ENCODE measurements around the gene TARS1. TPM values are rescaled to one million over a fixed set of nuclear protein-coding genes. Genes with fewer than 3 reads are reported as not detected.

Gene TARS1
- total RNA-seq, 2 experiments from 2014 or later = 208 to 210 TPM

- CTCF ChIA-PET = interaction anchor here (0.8 to 1.7 kb wide), 2 partner anchors 494 to 530 kb away, joined by 3 to 4 read pairs; no protein-coding TSS in a partner anchor
- TF ChIP-seq CTCF (IDR thresholded peaks at IDR 0.05) = no peak
- no peak overlapping the region for H3K27ac Mint-ChIP-seq
These were observed 772 bp upstream of the TARS1 start for GRCh38 chr5:33439905-33440481.

GRCh38 chr5:33441241-33442177, 744 bp downstream of the TARS1 start:
- Mint-ChIP-seq H3K36me3 (ENCODE audit: low read depth) (peaks cover 28% of the 10 kb centered on the region), H3K4me3 (no peak overlapping the region), H3K4me1 (ENCODE audit: low read depth) (peaks cover 36% of the 10 kb centered on the region), H3K27ac (no peak overlapping the region), H3K27me3 (no peaks in the 10 kb centered on the region), H3K9me3 (no peaks in the 10 kb centered on the region)
- TF ChIP-seq CTCF (IDR thresholded peaks at IDR 0.05) = no peak
- CTCF ChIA-PET = interaction anchor here (0.8 to 1.2 kb wide), 2 partner anchors 8 to 492 kb away, joined by 3 read pairs; no protein-coding TSS in a partner anchor
- ATAC-seq (peak; percentile 31), DNase-seq (peak; percentile 47)
- POLR2A ChIA-PET = interaction anchor here (1.0 to 1.1 kb wide), 3 partner anchors 8 to 19 kb away, joined by 3 read pairs; no protein-coding TSS in a partner anchor
- intact Hi-C loops (cut with micrococcal nuclease) = no loop called here

More at GRCh38 chr5:33439905-33440481, 772 bp upstream of the TARS1 start:
- DNase-seq (no peak), ATAC-seq (no peak)
- intact Hi-C loops (cut with micrococcal nuclease) = no loop called here
- POLR2A ChIA-PET = no interaction called here
- H3K27me3 Mint-ChIP-seq = no peaks in the 10 kb centered on the region
- peaks cover 30% of the 10 kb centered on the region for H3K4me1 Mint-ChIP-seq (ENCODE audit: low read depth)
- H3K4me3 Mint-ChIP-seq = no peak overlapping the region
- H3K9me3 Mint-ChIP-seq = no peaks in the 10 kb centered on the region
- peaks cover 14% of the 10 kb centered on the region for H3K36me3 Mint-ChIP-seq (ENCODE audit: low read depth)

- ATAC-seq (no peak), DNase-seq (no peak)
- intact Hi-C loops (cut with micrococcal nuclease) = no loop called here
- no peaks in the 10 kb centered on the region for H3K9me3 Mint-ChIP-seq
- H3K36me3 Mint-ChIP-seq (ENCODE audit: low read depth) = peaks cover 51% of the 10 kb centered on the region
- H3K27me3 Mint-ChIP-seq = no peaks in the 10 kb centered on the region
- ChIA-PET CTCF (interaction anchor here (1.5 kb wide), 1 partner anchor 9 kb away, joined by 3 read pairs; no protein-coding TSS in a partner anchor), POLR2A (no interaction called here)
- H3K4me1 Mint-ChIP-seq (ENCODE audit: low read depth) = peaks cover 47% of the 10 kb centered on the region
- peak overlapping the region; percentile 63 for H3K27ac Mint-ChIP-seq
- TF ChIP-seq CTCF (IDR thresholded peaks at IDR 0.05) = no peak
- H3K4me3 Mint-ChIP-seq = peak overlapping the region; percentile 21
These were observed 3.8 kb downstream of the TARS1 start for GRCh38 chr5:33444542-33444941.

GRCh38 chr5:33445798-33446197, 5.0 kb downstream of the TARS1 start:
- ATAC-seq = no peak
- DNase-seq = no peak
- POLR2A ChIA-PET = interaction anchor here (0.9 kb wide), 1 partner anchor 10 kb away, joined by 3 read pairs; no protein-coding TSS in a partner anchor
- intact Hi-C loops (cut with micrococcal nuclease) = no loop called here
- CTCF ChIA-PET = no interaction called here
- Mint-ChIP-seq H3K27ac (no peak overlapping the region), H3K36me3 (ENCODE audit: low read depth) (peaks cover 57% of the 10 kb centered on the region), H3K4me1 (ENCODE audit: low read depth) (peaks cover 47% of the 10 kb centered on the region), H3K27me3 (no peaks in the 10 kb centered on the region), H3K4me3 (no peak overlapping the region), H3K9me3 (no peaks in the 10 kb centered on the region)
- no peak for TF ChIP-seq CTCF (IDR thresholded peaks at IDR 0.05)

All from activated CD8-positive, alpha-beta T cell treated with anti-CD3 and anti-CD28 coated beads for 36 hours (primary cell).